Measurements from ENCODE around the gene LCA5. TPM values are rescaled to one million over a fixed set of nuclear protein-coding genes. Genes with fewer than 3 reads are reported as not detected.
A peak's percentile ranks its signal among the peaks of the same experiment; 100 is the strongest.
"Not testable (repeated sequence)": the region's sequence is repeated elsewhere in the genome, so short reads cannot be mapped to it uniquely, and the experiment has no call there.

Gene LCA5
- polyA plus RNA-seq, 10 donors = 4.2 to 6.1 (median 4.9) TPM

DNA sequence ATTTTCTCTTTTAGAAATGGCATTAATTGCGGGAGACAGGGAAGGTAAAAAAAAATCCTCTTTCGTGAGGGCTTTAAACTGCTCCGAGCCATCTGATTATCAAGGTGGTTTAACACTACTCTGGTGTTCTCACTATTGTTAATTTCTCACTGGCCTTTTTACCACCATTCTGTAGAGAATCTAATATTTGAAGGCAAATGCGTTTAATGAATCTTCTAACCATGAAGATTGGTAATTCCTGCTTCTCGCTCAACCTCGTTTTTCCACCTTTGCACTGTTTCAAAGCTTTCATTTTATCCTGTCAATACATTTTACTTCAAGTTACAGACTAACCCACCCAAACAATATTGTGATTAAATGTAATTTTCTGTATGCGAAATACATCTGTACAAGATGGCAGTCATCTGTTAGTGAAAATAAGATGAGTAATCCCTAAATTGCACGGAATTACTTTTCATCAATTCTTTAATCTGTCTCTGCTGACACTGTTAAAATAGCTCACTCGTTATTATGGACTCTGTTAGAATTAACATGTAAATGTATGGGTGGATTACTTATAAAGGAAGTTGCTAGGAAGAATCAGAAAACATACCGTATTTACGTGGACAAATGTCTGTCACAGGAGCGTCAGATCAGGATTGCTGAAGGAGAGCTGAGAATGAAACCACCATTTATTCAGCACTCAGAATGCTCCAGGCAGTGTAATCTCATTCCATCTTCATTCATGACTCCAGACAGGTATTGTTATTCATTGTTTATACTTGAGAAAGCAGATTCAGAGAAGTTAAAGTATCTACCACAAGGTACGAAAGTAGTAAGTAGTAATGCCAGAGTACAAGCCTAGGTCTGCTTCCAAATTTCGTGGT is 1.1 kb upstream of the LCA5 start:
- peak in 1 of 3 donors; percentile 56 for DNase-seq

DNA sequence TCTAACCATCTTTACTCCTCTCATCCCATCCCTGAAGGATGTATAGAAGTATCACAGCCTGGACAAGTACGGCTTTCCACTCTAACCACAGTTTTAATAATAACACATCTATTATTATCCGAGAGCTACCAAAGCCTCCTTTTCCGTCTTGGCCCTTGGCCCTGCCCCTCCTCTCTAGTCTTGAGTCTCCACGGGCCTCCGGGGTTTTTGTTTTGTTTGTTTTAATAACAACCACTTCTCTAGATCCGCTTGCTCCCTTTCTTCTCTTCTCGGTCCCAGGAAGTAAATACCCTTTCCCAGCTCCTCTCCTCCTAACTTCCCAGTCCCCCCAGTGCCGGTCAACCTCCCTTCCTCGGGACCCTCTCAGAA is 661 bp downstream of the LCA5 start:
- peak; percentile 38 to 83 (median 61) for DNase-seq

DNA sequence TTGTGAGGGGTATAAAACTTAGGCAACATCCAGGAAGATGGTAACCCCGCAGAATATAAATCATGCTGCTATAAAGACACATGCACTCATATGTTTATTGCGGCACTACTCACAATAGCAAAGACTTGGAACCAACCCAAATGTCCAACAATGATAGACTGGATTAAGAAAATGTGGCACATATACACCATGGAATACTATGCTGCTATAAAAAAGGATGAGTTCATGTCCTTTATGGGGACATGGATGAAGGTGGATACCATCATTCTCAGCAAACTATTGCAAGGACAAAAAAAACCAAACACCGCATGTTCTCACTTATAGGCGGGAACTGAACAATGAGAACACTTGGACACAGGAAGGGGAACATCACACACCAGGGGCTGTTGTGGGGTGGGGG is 7.7 kb downstream of the LCA5 start:
- not testable (repeated sequence) for DNase-seq

DNA sequence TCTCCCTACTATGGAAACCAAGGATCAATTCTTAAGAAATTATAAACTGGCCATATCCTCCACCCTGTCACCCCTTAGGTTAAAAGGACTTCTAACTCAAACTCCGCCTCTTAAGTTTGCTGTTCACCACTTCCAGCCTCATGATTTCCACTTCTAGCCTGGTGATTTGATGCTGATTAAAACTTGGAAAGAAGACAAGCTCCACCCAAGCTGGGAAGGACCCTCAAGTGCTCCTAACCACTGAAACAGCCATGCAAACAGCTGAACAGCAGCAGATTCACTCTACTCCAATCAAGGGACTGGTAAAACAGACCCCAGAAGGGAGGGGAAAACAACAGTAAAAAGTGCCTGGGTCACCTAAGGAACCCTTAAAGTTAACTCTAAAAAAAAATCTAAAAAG is 10.3 kb downstream of the LCA5 start:
- no peak for DNase-seq

DNA sequence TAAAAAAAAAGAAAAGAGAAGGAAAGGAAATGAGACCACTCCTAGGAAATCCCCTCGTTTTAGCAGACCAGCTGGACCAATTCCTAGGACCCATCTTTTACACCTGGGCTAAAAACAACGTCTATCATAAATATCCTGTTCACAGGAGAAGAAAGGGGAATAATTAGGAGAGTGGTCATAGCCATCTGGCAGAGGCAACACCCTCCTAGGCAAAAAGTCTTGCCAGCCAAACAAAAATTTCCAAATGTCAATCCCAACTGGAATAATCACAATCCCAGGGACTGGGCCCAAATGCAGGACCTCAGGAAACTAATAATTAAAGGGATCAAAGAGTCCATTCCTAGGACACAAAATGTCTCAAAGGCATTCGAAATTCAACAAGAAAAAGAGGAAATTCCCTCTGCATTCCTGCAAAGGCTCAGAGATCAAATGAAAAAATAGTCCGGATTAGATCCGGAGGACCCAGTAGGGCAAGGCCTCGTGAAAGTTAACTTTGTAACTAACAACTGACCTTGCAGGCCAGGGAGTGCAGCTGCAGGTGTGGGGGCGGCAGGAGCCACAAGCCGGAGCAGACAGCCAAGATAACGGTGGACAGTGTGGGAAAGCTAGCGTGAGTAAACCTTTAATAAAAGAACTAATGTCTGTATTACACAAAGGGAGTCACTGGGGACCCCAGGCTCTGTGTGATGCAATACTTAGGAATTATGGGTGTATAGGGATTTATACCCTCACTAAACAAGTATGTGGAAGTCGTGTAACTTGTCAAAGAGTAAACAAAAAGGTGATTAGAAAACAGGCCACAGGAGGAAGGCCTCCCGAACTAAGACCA is 11.7 kb downstream of the LCA5 start:
- peak in 1 of 3 donors; percentile 51 for DNase-seq

DNA sequence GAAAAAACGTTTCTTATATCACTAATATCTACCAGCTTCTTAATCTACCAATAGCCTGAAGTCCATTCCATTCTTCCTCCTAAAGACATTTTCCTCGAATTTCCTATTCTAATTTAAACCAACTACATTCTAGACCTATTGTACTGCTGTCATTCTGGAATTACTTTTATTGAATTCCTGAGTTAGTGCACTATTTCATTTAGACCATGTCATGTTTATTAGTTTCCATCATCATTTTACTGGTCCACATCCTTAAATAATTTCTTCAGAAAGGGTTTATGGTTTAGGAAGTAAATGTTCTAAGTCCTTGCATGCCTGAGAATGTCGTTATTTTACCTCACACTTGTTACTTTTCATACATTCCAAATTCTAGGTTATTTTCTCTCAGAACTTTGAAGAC is 13.2 kb downstream of the LCA5 start:
- no peak for DNase-seq

DNA sequence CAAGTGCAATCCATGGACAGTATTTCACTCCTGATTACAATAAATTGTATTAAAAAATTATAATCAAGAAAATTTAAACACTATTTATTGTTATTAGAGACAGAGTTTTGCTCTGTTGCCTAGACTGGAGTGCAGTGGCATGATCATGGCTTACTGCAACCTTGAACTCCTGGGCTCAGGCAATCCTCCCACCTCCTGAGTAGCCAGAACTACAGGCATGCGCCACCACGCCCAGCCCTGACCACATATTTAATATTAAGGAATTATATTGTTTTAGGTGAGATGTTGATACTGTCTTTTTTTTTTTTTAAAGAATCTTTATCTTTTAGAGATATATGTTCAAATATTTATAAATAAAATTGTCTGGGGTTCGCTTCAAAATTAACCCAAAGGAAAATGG is 14.6 kb downstream of the LCA5 start:
- no peak for DNase-seq

DNA sequence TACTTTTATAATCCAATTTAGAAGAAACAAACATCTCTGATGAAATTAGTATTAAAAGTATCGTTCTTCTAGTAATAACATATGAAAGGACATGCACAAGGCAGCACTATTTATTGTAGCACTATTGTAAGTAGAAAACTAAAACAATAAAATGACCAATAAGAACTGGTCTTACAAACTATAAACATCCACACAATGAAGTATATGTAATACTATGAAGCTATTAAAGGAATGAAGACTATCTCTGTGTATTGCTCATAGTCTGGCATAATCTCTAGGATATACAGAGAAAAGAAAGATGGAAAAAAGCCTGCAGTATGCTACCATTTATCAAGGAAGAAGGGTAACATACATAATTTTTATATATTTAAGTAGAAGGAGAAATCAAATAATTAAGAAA is 16.7 kb downstream of the LCA5 start:
- DNase-seq = no peak

DNA sequence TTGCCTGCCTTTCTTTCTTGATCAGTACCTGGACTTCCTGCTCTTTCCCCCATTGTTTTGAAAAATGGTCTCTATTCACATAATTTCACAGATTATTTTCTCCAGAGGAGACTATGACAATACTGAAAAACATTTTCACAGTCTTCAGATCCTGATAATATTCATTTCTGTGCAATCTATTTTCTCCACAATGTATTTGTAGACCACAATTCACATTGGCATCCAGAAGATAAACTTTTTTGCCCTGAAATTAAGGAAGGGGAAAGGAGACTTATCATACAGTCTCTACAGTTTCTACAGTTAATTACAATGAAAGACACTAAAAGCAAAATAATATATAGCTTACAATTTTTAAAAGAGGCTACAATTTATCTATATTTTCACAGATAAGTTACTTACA is 18.4 kb downstream of the LCA5 start:
- no peak for DNase-seq

DNA sequence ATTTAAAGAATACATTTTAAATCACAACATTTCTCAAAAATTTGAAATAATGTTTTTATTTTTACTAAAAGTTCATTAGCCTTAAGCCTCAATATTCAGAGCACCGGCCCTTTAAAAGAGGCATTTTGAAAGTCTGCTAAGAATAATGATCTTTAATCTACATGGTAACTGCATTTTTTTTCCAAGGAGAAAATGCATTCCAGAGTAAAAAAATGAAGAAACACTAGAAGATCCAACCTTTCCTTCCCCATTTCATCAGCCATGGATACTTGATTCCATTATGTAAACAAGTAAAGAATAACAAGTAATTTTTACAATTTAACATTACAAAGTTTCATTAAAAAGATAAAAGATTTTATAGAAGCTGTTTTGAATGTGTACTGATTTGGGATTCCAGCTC is 21.8 kb downstream of the LCA5 start:
- no peak for DNase-seq

DNA sequence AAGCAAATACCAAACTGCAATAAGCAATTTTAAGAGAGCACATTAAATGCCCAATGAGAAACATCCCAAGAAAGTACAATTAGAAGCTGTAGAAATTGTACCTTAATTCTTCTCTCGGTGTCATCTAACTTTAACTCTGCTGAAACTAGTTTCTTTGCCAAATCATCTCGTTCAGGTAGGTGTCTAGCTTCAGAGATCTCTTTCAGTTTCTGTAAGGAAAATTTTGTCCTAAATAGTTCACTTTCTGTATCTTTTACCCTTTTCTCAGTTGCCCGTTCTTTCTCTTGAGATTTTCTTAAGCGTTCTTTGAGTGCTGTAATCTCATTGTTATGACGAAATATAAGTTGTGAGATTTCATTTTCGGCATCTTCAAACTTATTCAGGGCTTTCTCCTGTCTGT is 24.1 kb downstream of the LCA5 start:
- no peak for DNase-seq

DNA sequence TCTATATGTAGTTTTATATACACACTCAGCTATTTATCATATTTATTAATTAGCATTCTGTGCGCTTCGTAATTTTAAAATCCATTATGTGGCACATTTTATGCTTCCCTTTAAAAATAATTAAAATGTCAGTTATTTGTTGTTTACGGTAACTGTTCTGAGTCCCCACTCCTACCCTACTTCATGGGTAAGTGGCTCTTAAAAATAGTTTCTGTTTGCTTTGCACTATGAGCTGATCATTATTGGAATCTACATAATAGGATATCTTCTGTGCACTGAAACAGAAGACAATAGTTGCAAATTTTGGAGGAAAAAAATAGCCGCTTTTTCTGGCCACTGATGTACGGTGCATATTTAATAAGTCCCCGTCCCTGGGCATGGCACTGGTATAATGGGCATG is 25.2 kb downstream of the LCA5 start:
- DNase-seq = no peak

DNA sequence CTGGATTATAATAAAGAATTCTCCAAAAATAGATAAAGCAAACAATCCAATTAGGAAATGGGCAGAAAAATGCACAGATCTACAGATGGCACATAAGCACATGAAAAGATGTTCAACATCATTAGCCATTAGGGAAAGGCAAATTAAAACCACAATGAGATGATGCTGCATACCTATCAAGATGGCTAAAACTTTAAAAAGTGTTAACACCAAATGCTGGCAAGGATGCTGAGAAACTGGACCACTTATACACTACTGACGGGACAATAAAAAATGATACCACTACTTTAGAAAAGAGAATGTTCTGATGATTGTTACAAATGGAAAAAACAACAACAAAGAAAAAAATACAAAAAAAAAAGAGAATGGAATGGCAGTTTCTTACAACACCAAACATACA is 26.5 kb downstream of the LCA5 start:
- DNase-seq = no peak

DNA sequence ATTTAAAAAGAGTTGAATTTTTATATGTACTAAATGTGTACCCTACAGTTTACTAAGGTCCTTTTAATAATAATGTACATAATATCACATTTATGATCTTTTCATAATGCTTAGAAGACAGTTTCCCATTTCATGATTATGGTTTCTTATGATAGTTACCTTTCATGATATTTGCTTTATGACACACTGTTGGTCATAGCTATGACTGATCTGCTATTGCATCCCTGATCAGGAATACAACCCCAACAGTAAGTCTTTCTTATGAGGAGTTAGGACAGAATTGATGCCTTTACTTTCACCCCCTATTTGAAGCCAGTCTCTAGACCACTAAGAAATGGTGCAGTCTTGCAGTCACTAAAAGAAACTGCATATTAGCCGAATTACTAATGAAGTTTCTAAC is 31.0 kb downstream of the LCA5 start:
- no peak for DNase-seq

DNA sequence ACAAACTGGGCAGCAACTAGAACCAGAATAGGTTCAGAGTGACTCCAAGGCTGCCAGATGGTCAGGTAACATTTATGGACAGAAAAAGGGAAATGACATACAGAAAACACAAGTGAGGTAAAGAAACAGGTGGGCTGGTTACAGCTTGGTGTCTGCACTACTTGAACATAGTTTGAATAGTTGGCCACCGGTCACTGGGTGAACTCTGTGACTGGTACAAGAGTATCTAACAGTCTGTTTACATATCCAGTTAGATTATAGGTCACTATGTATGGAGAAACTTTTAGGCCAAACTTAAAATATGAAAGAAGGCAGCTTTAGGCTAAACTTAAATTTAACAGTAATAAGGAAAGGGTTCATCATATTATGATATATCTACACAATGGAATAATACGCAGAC is 32.9 kb downstream of the LCA5 start:
- no peak for DNase-seq

DNA sequence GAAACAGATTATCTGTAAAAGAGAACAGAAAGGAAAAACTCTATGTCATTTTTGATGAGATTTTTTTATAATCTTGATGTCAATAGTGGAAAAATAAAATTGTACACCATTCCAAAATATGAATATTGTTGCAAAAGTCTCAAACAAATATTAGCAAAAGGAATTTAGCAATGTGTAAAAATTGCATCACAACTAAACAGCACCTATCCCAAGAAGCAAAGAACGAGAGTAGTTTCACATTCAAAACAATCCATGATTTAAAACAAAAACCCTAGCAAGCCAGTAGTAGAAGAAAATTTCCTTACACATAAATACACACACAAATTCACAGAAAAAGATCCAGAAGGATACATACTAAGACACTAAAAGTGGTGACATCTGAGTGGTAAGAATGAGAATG is 38.4 kb downstream of the LCA5 start:
- DNase-seq = no peak

DNA sequence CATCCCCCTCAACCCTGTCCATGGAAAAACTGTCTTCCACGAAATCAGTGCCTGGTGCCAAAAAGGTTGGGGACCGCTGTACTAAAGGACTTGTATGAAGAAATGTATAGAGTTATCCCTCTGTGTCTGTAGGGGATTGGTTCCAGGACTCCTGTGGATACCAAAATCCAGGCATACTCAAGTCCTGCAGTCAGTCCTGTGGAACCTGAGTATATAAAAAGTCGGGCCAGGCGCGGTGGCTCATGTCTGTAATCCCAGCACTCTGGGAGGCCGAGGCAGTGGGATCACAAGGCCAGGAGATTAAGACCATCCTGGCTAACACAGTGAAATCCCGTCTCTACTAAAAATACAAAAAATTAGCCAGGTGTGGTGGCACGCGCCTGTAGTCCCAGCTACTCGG is 42.0 kb downstream of the LCA5 start:
- no peak for DNase-seq

DNA sequence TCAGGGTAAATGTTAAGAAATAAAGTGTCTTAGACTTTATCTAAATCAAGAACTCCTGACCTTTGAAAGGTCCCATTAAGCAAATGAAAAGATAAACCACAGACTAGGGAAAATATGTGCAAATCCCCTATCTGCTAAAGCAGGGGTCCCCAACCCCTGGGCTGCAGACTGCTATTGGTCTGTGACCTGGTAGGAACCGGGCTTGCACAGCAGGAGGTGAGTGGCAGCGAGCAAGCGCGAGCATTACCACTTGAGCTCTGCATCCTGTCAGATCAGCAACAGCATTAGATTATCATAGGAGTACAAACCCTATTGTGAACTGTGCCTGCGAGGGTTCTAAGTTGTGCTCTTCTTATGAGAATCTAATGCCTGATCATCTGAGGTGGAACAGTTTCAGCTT is 42.4 kb downstream of the LCA5 start:
- DNase-seq = no peak

DNA sequence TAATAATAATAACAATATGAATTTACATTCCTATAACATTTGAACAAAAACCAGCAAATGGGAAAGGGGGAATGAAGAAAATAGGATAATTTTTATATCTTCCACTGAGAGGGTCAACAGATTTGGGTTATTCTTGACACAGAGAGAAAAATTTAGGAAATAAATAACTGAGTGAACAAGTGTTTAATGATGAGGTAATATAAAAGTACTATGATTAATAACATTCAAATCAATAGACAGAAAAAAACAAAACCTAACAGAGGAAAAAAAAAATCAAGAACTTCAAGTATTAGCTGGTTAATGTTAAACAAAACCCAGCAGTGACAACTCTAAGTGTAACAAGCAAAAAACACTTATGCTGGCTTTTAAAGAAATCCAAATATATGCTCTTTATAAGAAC is 66.5 kb downstream of the LCA5 start:
- DNase-seq = no peak

DNA sequence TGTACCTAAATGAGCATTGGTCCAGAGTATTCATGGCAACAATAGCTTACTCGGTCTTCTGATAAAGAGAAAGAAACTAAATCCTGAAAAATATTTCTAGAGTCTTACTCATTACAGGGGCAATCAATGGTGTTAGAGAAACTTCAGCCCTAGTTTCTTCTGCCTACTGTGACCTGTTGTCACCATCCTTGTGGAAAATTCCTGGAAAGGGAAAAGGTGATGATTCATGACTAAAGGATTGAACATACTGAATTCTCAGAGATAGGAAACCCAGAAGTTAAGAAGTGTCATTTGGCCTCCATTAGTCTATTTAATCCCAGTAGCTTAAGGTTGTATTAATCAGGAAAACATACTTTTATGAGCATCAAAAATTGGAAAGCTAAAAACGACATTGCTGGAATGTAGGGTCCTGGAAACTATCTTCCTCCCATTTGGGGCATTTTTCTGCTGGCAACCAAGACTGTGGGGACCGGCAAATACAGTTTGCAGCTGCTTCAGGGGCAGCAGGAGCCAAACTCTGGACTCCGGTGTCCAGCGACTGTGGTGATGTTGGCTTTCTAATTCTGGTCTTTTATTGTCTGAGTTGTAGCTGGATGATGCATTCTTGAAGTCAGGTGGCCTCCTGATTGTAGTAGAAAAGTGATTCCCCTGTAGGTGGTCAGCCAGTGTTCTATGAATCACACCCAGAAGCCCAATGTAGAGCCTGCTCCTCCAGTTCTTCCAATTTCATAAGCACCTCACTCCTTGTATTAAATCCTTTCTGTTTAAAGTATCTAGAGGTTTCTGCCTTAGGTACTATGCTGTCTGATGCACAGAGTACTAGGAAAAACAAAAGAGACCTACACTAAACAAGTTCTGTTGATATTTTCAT is 67.6 kb downstream of the LCA5 start:
- DNase-seq = no peak

DNA sequence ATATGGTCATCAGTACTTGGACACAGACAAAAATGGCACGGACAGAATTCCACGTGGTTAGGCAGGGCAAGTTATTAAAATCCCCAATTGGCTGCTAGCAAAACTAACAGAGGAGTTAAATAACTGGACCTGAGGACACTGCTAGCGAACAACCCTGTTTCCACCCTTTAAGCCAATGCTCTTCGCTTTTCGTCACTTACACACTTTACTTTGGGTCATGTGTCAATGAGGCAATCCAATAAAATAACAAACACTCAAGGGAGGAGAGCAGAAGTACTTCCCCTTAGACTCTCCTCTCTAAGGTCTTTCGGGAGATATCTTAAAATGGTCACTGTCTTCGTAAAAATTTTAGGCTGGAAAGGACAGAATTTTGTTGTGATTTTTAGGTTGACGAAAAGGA is 68.6 kb downstream of the LCA5 start:
- DNase-seq = no peak

DNA sequence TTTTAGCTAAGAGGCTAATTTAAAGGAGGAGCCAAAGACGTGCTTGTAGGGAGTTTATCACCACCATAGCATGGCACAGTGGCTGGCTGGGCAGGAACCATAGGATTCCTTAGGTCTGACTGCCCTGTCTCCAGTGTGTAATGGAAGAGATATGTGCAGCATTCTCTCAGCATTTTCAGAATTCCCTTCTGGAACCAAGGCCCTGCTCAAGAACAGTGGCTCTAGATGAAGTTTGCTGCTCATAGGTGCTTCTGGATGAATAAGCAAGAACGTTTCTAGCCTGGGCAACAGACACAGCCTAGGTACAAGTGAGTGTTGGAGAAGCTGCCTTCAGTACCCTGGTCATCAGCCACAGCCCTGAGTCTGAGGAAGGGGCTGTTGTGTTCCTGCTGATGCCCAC is 69.1 kb downstream of the LCA5 start:
- no peak for DNase-seq

All from muscle of back (tissue), 11 donors.